HEK293 (cell line): Measurements from ENCODE around the gene RPP25L.

Source experiments
- CTCF ChIA-PET: fragments of 350-600 bp; formaldehyde crosslinking; extraction: SDS; loops from one replicate; lab custom pipeline; 2021; ENCODE audit warnings: antibody characterized with exemption; lab: Yijun Ruan, JAX
- POLR2A ChIA-PET: fragments of 300-600 bp; formaldehyde crosslinking; extraction: SDS; loops from one replicate; lab custom pipeline; 2020; ENCODE audit warnings: antibody characterized with exemption, inconsistent platforms; lab: Yijun Ruan, JAX
- H3K27ac ChIP-seq: fragments of 200-500 bp; sonication (Bioruptor generic); 2 replicates; pipeline ENCODE4 v1.5.1; 2014; ENCODE audit warnings: low read depth, low read length, control low read depth, inconsistent platforms; ENCODE audit errors: extremely low read depth
- H3K36me3 ChIP-seq, 2 experiments: fragments of 200-500 bp in 1 of 2; sonication (Bioruptor generic) in 1 of 2; 1 replicate in 1 of 2; 2 replicates in 1 of 2; pipeline ENCODE4 v1.5.1; 2014 to 2017; ENCODE audit warnings: inconsistent platforms in 2 of 2, low read length in 2 of 2; ENCODE audit not compliant: control insufficient read depth in 2 of 2, insufficient read depth in 1 of 2
- H3K4me1 ChIP-seq: fragments of 200-500 bp; sonication (Bioruptor generic); 2 replicates; pipeline ENCODE4 v1.5.1; 2014; ENCODE audit warnings: mild to moderate bottlenecking, low read length, inconsistent platforms; ENCODE audit not compliant: control insufficient read depth, insufficient read depth
- H3K4me3 ChIP-seq: 2 replicates; pipeline ENCODE4 v1.5.1; 2011; ENCODE audit warnings: low read depth, mild to moderate bottlenecking, control low read depth, low read length, moderate library complexity
- H3K9me3 ChIP-seq: fragments of 200-500 bp; sonication (Bioruptor generic); 2 replicates; pipeline ENCODE4 v1.5.1; 2014; ENCODE audit warnings: low read depth, low read length, inconsistent platforms; ENCODE audit not compliant: control insufficient read depth, insufficient read depth
- BCL11A ChIP-seq: fragments of 450-650 bp; formaldehyde crosslinking; IDR thresholded peaks from 2 replicates; pipeline ENCODE4 v1.5.1; 2016; ENCODE audit warnings: low read depth, missing biosample characterization, missing genetic modification characterization
- CTCF ChIP-seq: fragments of 450-650 bp; formaldehyde crosslinking; IDR thresholded peaks from 2 replicates; pipeline ENCODE4 v1.5.1; 2016; ENCODE audit warnings: missing biosample characterization, missing genetic modification characterization
- GLIS1 ChIP-seq: fragments of 450-650 bp; formaldehyde crosslinking; IDR thresholded peaks from 2 replicates; pipeline ENCODE4 v1.5.1; 2016; ENCODE audit warnings: missing biosample characterization, missing genetic modification characterization
- HIC1 ChIP-seq: fragments of 450-650 bp; formaldehyde crosslinking; IDR thresholded peaks from 2 replicates; pipeline ENCODE4 v1.5.1; 2016; ENCODE audit warnings: missing biosample characterization, missing genetic modification characterization
- IKZF3 ChIP-seq: fragments of 450-650 bp; IDR thresholded peaks from 2 replicates; pipeline ENCODE4 v1.5.0; 2018; ENCODE audit warnings: missing biosample characterization, mild to moderate bottlenecking, missing genetic modification characterization, moderate library complexity
- PATZ1 ChIP-seq: fragments of 450-650 bp; formaldehyde crosslinking; IDR thresholded peaks from 2 replicates; pipeline ENCODE4 v1.5.1; 2016; ENCODE audit warnings: missing biosample characterization, missing genetic modification characterization
- RBAK ChIP-seq: fragments of 450-650 bp; formaldehyde crosslinking; IDR thresholded peaks from 2 replicates; pipeline ENCODE4 v1.5.1; 2016; ENCODE audit warnings: missing biosample characterization, missing genetic modification characterization
- REPIN1 ChIP-seq: fragments of 450-650 bp; formaldehyde crosslinking; IDR thresholded peaks from 2 replicates; pipeline ENCODE4 v1.5.1; 2017; ENCODE audit warnings: missing biosample characterization, missing genetic modification characterization, low read depth
- SP7 ChIP-seq: fragments of 450-650 bp; formaldehyde crosslinking; IDR thresholded peaks from 2 replicates; pipeline ENCODE4 v1.5.1; 2016; ENCODE audit warnings: missing biosample characterization, missing genetic modification characterization
- ZBTB17 ChIP-seq: fragments of 450-650 bp; formaldehyde crosslinking; IDR thresholded peaks from 2 replicates; pipeline ENCODE4 v1.5.1; 2016; ENCODE audit warnings: missing biosample characterization, missing genetic modification characterization
- ZIC2 ChIP-seq: fragments of 450-650 bp; formaldehyde crosslinking; IDR thresholded peaks from 2 replicates; pipeline ENCODE4 v1.5.1; 2016; ENCODE audit warnings: missing biosample characterization, missing genetic modification characterization
- ZNF2 ChIP-seq: fragments of 450-650 bp; formaldehyde crosslinking; IDR thresholded peaks from 2 replicates; pipeline ENCODE4 v1.5.1; 2016; ENCODE audit warnings: missing biosample characterization, missing genetic modification characterization
- ZNF311 ChIP-seq: fragments of 450-650 bp; formaldehyde crosslinking; IDR thresholded peaks from 2 replicates; pipeline ENCODE4 v1.5.1; 2017; ENCODE audit warnings: missing biosample characterization, missing genetic modification characterization, borderline replicate concordance
- ZNF335 ChIP-seq: fragments of 450-650 bp; formaldehyde crosslinking; conservative IDR thresholded peaks from 2 replicates; pipeline ENCODE4 v1.5.1; 2016; ENCODE audit warnings: missing biosample characterization, missing genetic modification characterization
- ZNF449 ChIP-seq: fragments of 450-650 bp; formaldehyde crosslinking; IDR thresholded peaks from 2 replicates; pipeline ENCODE4 v1.5.1; 2017; ENCODE audit warnings: missing biosample characterization, mild to moderate bottlenecking, missing genetic modification characterization, moderate library complexity
- ZNF596 ChIP-seq: fragments of 450-650 bp; IDR thresholded peaks from 2 replicates; pipeline ENCODE4 v1.5.0; 2018; ENCODE audit warnings: missing biosample characterization, mild to moderate bottlenecking, missing genetic modification characterization, moderate library complexity
- ZNF600 ChIP-seq: fragments of 450-650 bp; formaldehyde crosslinking; IDR thresholded peaks from 2 replicates; pipeline ENCODE4 v1.5.1; 2016; ENCODE audit warnings: missing biosample characterization, missing genetic modification characterization
- ZNF654 ChIP-seq: fragments of 450-650 bp; formaldehyde crosslinking; IDR thresholded peaks from 2 replicates; pipeline ENCODE4 v1.5.1; 2016; ENCODE audit warnings: low read depth, missing biosample characterization, missing genetic modification characterization
- ZNF777 ChIP-seq: fragments of 450-650 bp; formaldehyde crosslinking; IDR thresholded peaks from 2 replicates; pipeline ENCODE4 v1.5.1; 2017; ENCODE audit warnings: missing biosample characterization, missing genetic modification characterization, borderline replicate concordance
- ZSCAN30 ChIP-seq: fragments of 450-650 bp; IDR thresholded peaks from 2 replicates; pipeline ENCODE4 v1.5.1; 2018; ENCODE audit warnings: missing biosample characterization, mild to moderate bottlenecking, missing genetic modification characterization, moderate library complexity
- TF ChIP-seq, protein P1 (sequence below): fragments of 450-650 bp; formaldehyde crosslinking; IDR thresholded peaks from 2 replicates; pipeline ENCODE4 v1.5.1; 2016; ENCODE audit warnings: missing biosample characterization, missing genetic modification characterization
- TF ChIP-seq, protein P2 (sequence below): fragments of 450-650 bp; formaldehyde crosslinking; optimal IDR thresholded peaks from 2 replicates; pipeline ENCODE3; 2016; ENCODE audit warnings: missing biosample characterization, mild to moderate bottlenecking, missing genetic modification characterization

Gene RPP25L

DNA sequence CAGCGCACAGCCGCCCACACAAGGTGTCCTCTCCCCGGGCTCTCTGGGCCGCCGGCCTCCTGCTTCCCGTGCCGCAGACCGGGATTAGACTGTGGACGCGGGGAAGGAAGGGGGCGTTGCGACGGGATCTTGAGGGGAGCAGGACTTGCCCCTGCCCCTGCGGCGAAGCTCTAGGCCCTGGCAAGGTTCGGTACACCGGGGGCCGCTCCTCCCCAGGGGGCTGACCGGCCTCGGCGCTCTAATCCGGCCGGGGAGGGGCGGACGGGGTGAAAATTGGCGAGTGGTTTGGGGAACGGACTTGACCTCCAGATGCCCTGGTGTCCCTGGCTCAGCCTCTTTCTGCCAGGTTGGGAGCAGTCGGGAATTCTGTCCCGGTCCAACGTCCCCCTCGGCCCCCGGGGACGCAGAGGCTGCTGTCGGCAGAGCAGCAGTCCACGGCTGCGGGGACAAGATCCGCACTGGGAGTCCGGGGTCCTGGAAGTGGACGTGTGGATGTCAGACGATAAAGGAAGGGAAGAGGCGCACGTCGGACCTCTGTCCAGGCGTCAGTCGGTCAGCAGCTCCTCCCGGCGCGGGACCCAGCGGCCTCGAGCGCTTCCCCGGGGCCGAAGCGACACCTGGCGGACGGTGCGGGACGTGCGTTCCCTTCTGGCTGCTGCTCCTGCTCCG, 20.5 kb downstream of the RPP25L start:
- ChIA-PET CTCF (interaction anchor here (0.5 to 6.0 kb wide), 65 partner anchors 9 to 1117 kb away, joined by 3 to 105 read pairs (median 5); partner anchors contain the start of genes ARID3C, CCL21, DCTN3 and MYORG), POLR2A (interaction anchor here (1.0 to 2.2 kb wide), 2 partner anchors 43 to 44 kb away, joined by 3 to 7 read pairs; no protein-coding TSS in a partner anchor)
- Histone ChIP-seq H3K27ac (no peak overlapping the region), H3K4me1 (no peaks in the 10 kb centered on the region), H3K4me3 (no peak overlapping the region), H3K36me3 (no peaks in the 10 kb centered on the region), H3K9me3 (no peaks in the 10 kb centered on the region)
- TF ChIP-seq HIC1 (tag by site-specific recombination) (no peak), ZNF449 (no peak), ZSCAN30 (peak; percentile 51; the same call in 1 of the 2 replicates), ZNF600 (tag by site-specific recombination) (peak; percentile 68; the same call in 1 of the 2 replicates), ZNF2 (tag by site-specific recombination) (peak; percentile 99), ZNF596 (tag by site-specific recombination) (no peak), IKZF3 (tag by site-specific recombination) (peak; percentile 36; the same call in 1 of the 2 replicates), SP7 (tag by site-specific recombination) (peak; percentile 52; the same call in 1 of the 2 replicates), RBAK (tag by site-specific recombination) (no peak), PATZ1 (tag by site-specific recombination) (peak; percentile 58), ZNF311 (tag by site-specific recombination) (no peak), ZNF777 (tag by site-specific recombination) (no peak), ZIC2 (no peak), GLIS1 (tag by site-specific recombination) (0 out of 2 replicates have a peak, but pooled peaks have one; percentile 19), ZBTB17 (tag by site-specific recombination) (peak; percentile 35; the same call in 1 of the 2 replicates), ZNF335 (tag by site-specific recombination) (peak; percentile 40), ZNF654 (tag by site-specific recombination) (peak; percentile 44), CTCF (peak; percentile 90), REPIN1 (no peak), BCL11A (tag by site-specific recombination) (0 out of 2 replicates have a peak, but pooled peaks have one; percentile 53)
- TF ChIP-seq, protein P1, sequence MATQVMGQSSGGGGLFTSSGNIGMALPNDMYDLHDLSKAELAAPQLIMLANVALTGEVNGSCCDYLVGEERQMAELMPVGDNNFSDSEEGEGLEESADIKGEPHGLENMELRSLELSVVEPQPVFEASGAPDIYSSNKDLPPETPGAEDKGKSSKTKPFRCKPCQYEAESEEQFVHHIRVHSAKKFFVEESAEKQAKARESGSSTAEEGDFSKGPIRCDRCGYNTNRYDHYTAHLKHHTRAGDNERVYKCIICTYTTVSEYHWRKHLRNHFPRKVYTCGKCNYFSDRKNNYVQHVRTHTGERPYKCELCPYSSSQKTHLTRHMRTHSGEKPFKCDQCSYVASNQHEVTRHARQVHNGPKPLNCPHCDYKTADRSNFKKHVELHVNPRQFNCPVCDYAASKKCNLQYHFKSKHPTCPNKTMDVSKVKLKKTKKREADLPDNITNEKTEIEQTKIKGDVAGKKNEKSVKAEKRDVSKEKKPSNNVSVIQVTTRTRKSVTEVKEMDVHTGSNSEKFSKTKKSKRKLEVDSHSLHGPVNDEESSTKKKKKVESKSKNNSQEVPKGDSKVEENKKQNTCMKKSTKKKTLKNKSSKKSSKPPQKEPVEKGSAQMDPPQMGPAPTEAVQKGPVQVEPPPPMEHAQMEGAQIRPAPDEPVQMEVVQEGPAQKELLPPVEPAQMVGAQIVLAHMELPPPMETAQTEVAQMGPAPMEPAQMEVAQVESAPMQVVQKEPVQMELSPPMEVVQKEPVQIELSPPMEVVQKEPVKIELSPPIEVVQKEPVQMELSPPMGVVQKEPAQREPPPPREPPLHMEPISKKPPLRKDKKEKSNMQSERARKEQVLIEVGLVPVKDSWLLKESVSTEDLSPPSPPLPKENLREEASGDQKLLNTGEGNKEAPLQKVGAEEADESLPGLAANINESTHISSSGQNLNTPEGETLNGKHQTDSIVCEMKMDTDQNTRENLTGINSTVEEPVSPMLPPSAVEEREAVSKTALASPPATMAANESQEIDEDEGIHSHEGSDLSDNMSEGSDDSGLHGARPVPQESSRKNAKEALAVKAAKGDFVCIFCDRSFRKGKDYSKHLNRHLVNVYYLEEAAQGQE (tag by site-specific recombination): 0 out of 2 replicates have a peak, but pooled peaks have one; percentile 35
- TF ChIP-seq, protein P2, sequence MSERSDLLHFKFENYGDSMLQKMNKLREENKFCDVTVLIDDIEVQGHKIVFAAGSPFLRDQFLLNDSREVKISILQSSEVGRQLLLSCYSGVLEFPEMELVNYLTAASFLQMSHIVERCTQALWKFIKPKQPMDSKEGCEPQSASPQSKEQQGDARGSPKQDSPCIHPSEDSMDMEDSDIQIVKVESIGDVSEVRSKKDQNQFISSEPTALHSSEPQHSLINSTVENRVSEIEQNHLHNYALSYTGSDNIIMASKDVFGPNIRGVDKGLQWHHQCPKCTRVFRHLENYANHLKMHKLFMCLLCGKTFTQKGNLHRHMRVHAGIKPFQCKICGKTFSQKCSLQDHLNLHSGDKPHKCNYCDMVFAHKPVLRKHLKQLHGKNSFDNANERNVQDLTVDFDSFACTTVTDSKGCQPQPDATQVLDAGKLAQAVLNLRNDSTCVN: peak; percentile 64
